NCI-H2107 treated with DMSO at 0.1 percent for 48 hours (cell line): Measurements from ENCODE around the gene TNS3.

ENCODE experiments used
- DNase-seq: peaks from one replicate; lab custom pipeline; 2025; ENCODE audit not compliant: unreplicated experiment; lab: John Stamatoyannopoulos, UW

The TNS3 gene

DNA sequence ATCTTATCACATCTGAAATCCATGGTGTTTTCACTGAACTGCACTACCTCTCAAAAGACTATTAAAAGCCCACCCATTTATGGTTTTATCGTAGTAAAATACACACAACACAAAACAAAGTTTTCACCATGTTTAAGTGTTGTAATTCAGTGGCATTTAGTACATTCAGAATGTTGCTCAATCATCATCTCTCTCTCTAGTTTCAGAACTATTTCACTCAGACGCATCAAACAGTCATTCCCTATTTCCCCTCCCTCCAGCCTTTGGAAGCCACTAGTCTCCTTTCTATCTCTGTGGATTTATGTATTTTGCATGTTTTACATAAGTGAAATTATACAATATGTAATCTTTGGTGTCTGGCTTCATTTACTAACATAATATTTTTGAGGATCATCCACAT is 332.6 kb downstream of the TNS3 start:
- no peak for DNase-seq

DNA sequence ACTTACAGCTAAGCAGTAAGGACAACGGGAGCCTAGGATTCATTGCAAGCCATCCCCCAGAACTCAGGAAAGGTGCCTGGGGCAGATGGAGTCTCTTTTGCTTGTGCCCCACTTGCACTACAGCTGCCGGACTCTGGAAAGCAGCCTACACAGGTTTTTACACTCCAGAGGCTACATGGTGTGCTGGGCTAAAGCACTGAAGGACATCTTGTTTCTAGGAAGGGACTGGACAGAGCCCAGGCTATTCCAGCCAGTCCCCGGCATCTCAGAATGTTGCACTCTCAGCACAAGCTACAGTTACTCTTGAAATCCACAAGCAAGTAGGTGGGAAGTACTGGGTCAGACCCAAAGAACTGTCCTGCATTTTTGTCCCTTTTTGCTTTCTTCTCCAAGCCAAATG is 333.1 kb downstream of the TNS3 start:
- DNase-seq: no peak

DNA sequence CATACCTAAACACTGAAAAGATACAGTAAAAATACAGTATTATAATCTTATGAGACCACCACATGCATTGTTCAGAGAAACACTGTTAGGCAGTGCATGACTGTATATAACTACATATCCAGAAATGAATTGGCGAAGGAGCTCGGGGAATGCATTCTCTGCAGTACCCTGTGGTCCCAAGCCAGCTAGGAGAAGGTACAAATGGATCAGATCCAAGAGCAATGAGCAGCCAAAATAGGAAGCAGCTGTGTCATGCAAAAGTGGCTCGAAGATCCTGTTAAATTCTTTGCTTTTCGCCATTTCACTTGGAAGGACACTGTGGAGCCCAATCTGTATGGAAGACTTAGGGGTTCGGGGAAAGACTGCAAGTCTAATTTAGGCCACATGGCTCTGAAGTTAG is 334.8 kb downstream of the TNS3 start:
- no peak for DNase-seq

DNA sequence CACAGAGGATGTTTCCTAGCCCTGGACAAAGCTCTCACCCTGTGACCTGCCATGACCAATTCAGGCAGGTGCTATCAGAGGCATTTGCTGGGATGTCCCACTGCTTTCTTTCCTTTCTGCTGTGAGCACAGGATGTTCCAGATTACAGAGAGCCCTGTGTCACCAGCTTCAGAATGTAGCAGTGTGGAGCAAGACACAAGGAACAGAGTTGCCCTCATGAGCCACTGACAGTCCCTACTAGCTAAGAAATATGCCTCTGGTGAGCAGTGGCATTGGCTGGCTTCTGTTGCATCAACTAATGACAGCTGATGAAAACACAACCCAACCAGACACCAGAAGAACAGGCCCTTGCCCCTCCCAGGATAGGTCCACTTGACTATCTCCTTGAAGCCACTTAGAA is 337.2 kb downstream of the TNS3 start:
- DNase-seq: no peak

DNA sequence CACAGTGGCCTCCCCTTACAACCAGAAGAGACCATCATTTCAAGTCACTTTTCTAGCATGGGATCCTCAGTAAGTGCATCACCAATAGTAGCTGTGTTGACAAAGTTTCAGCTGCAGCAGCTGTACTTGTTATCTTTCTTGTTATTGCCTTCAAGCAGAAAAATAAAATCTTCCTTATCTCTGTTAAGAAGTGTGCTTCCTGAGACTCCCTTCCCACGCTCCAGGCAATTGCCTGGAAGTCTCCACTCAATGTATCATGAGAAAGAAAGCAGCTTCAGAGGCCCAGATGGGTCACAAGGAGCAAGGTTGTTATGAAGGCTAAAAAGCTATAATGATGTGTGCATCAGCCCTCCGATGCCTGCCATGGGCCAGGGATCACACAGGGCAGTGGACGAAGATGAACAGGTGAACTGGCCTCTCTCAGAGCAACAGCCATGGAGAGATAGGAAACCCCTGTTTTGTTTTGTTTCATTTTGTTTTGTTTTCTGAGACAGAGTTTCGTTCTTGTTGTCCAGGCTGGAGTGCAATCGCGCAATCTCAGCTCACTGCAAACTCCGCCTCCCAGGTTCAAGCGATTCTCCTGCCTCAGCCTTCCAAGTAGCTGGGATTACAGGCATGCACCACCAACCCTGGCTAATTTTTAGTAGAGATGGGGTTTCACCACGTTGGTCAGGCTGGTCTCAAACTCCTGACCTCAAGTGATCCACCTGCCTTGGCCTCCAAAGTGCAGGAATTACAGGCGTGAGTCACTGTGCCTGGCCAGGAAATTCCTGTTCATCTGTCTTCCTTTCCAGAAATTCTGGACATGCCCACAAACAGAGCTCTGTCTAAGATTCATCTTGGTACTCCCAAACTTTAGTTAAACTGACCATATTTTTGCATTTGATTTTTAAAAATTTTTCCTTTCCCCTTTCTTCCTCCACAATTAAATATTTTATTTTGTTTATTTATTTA is 340.5 kb downstream of the TNS3 start:
- no peak for DNase-seq

DNA sequence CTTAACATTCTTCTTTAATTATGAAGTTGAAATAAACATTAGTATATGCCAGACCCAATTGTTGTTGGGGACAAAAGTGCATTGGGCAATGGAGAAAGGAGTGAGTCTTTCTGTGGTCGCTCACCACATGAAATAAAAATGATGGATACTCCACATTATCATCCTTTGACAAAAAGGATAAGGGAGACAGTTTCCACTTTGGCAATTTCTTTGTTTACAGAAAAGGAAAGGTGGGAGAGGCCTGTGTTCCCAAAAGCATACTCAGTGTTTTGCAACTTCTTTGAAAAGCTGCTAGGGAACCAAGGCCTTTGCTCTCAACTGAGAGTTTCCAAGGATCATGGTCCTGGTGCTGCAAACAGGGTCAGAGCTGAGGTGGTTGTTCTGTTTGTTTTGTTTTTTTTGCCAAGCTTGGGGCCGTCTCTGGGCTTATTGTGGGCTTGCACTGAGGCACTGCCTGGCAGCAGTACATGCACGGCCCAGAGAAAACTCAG is 341.9 kb downstream of the TNS3 start:
- no peak for DNase-seq

DNA sequence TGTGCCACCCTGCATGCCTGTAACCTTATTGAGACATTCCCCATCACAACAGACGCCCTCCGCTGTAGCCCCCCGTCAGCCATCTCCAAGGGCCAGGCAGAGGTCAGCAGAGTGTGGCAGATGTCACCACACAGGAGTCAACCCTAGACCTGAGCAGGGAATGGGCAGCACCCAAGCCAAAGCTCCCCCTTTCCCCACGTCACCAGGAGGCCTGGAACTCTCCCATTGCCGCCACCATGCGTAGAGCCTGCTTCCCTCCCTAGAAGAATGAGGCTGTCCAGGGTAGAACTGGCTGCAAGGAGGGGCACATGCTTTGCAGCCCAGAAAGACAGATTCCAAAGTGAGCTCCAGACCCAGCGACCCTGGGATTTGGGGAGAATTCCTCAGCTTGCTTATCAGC is 342.9 kb downstream of the TNS3 start:
- no peak for DNase-seq

DNA sequence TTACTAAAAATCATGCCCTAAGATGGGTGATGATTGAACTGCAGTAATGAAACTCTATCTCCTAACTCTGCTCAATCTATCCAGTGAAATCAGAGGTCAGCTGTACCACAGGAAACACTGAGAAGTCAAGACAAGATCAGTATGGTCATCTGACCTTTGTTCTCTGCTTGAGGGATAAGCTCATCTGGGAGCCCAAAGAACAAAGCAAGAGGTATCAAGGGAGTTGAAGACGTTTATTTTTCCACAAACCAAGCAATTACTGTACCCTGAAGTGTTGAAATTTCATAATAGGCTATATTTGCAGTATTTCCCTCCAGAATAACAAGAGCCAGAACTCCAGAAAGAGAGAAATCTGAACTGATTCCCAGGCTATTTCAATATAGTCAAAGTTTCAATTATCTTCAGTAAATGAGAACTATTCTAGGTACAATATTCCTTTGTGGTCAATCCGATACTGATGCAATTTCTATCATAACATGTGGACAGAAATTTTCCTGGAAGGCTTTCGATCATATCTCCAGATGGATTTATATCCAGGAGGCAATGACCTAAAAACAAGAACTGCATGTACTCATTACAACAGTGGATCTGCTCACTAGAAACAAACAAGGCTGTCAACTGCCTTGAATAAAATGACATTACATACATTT is 345.3 kb downstream of the TNS3 start:
- no peak for DNase-seq

DNA sequence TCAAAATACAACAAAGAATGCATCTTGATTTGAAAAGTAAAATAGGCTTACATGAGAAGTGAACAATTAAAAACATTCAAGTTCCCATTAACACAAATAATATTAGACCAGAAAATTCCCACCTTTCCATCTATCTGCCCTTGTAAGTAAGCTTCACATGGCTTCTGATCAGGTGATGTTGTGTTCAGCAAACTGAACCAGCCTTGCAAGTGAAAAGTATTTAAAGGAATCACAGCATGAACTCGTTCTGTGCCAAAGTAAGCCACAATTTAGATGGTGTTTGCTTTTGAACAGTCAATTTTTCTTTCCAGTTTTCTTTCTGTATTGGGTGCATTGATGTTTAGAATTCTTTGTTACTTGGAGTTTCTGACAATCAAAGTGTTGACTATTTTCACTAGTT is 347.9 kb downstream of the TNS3 start:
- no peak for DNase-seq

DNA sequence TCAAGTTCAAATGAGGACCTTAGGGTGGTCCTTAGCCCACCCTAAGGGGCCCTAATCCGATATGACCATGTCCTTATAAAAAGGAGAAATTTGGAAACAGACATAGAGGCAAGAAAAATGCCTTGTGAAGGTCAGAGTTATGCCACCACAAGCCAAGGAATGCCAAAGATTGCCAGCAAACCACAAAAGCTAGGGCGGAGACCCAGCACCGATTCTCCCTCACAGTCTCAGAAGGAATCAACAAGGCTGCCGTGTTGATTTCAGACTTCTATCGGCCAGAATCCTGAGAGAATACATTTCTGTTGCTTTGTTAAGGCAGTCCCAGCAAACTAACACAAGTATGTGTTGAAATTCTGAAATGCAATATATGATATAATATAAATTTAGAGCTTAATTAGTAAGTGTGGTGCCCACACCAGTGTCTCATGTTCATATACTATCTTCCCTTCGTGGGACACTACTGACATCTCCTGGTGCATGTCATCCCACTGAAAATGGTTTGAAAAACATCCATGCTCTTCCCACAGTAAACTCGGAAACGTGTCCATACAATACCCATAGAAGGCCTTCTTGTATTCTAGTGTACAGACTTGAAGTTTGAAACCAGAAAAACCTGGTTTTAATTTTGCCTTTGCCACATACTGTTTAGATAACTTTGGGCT is 349.0 kb downstream of the TNS3 start:
- no peak for DNase-seq

DNA sequence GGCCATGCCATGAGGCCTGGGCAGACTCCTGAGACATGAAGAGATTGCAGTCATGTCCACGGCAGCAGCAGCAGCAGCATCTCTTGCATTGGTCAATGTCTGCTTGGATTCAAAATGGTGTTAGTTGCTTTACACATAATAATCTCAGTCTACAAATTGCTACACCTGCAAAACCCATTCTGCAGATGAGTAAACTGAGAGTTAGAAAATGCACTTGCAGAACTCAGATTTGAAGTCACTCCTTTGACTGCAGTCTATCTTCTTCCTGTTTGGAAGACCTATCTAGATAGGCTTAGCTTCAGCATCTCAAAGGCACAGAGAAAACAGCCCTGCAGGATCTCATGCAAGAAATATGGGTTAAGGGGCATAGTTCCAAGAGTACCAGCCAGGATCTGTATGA is 350.3 kb downstream of the TNS3 start:
- DNase-seq: no peak

DNA sequence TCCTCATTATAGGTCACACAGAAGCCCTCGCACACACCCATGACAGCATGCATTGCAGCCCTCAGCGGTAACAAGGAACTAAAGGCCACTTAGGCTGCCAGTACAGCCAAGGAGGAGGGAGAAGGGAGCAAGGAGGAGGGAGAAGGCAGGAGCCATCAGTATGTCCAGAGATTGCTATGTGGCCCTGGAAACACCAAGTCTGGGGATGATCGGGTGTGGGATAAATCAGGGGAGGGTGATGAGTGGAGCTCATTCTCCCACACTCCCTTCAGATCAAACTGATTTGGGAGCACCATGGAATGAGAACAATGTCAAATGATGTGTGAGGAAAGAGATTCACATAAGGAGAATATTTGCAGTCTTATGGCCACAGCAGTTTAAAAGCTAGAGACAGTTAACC is 350.9 kb downstream of the TNS3 start:
- DNase-seq: no peak

DNA sequence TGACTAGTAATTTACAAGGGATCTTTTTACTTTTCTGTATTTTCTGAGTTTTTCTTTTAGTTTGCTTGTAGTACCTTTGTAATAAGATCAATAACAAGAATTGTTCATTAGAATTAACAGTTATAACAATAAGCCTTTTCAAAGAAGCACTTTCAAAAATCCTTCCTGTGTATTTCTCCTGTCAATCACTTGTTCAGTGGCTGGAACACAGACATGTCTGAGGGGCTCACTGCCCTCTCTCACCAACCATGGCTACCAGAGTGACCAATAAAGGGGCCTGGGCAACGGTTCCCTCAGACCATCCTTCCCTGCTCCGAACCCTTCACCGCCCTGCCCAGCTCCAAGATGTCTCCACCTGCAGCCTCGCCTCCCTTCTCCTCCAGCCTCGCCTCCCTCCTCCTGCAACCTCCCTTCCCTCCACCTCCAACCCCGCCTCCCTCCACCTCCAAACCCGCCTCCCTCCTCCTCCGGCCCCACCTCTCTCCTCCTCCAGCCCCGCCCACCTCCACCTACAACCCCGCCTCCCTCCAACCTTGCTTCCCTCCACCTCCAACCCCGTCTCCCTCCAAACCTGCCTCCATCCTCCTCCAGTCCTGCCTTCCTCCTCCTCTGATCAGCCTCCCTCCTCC is 353.4 kb downstream of the TNS3 start:
- no peak for DNase-seq

DNA sequence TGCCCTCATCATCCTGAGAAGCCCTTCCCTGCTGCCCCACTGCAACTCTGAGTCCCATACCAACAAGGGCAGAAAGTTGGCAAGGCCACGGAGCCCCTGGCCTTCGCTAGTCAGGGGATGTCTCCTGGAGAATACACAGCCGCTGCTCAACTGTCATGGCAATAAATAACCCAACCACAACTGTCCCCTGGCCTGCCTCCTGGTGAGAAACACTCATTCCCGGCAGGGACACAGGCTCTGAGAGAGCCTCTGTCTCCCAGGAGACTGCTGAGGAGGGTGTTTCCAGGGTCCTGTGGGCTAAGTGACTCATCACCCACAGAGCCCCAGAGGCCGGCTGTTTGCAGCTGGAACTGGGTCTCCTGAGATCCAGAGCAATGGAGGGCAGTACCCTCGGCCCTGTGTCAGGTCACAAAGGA is 354.1 kb downstream of the TNS3 start:
- no peak for DNase-seq

DNA sequence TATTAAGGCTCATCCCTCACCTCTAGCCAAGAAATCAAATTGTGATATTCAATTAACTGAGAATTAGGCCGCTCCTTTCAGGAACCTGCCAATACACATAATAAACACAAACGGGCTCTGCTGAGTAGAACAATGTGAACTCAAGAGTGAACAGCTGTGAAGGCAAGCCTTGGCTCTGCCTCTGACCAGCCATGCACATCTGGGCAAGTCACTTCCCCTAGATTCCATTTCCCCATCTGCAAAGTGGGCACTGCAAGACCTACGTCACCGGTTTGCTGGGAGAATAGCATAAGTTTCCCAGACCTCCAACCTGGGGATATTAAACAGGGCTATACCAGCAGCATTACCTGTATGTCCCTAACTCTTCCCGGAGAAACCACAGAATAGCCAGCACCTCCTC is 355.2 kb downstream of the TNS3 start:
- no peak for DNase-seq

DNA sequence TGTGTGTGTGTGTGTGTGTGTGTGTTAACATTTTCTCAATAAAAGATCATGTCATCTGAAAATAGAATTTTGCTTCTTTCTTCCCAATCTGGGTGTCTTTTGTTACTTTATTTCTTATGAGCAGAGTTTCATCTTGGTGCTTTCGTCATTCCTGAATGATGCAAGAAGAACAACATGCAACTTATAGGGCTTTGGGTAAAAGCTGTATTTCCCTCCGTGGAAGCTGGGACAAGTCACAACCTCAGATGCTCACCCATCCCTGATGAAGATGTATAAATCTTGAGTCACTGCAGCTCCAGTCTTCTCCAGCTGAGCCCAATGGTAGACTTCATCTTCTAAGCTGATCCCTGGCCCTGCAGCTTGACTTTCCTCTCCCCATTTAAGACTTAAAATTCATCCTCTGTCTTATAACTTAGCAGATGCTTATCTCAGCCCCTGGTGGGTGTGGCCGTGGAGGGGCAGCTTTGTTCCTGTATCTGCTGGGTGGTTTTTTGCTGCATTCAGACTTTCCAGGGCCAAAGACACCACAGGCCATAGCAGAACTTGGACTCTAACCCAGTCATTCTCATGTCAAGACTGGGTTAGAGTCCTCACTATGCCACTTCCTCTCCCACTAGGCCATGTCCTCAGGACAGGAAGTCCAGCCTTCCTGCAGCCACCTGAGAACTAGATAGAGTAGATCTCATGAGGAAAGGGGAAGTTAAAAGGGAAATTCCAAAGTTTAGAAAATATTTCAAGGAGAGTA is 356.4 kb downstream of the TNS3 start:
- no peak for DNase-seq
